ENCODE measurements around the gene MAPK9.

DNA sequence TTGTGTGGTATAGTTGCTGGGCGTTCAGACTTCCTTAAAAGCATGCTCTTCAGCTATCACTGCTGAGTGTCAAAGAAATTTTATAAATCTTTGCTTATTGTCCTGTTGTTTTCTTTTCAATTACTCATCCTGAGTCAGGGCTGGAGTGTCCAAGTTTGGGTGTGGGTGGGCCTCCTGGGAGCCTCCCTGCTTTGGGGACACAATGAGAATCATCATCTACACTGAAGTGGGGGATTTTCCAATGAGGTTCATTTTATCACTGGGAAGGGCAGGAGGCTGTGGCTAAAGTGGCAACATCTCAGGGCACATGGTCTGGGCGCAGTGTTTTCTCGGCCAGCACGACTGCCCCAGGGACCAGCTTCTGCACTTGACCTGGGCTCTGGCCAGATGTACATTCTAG is 41.8 kb upstream of the MAPK9 start:
- TF ChIP-seq POLR2AphosphoS5 (IDR thresholded peaks at IDR 0.05) = no peak
- TF ChIP-seq, protein P1, sequence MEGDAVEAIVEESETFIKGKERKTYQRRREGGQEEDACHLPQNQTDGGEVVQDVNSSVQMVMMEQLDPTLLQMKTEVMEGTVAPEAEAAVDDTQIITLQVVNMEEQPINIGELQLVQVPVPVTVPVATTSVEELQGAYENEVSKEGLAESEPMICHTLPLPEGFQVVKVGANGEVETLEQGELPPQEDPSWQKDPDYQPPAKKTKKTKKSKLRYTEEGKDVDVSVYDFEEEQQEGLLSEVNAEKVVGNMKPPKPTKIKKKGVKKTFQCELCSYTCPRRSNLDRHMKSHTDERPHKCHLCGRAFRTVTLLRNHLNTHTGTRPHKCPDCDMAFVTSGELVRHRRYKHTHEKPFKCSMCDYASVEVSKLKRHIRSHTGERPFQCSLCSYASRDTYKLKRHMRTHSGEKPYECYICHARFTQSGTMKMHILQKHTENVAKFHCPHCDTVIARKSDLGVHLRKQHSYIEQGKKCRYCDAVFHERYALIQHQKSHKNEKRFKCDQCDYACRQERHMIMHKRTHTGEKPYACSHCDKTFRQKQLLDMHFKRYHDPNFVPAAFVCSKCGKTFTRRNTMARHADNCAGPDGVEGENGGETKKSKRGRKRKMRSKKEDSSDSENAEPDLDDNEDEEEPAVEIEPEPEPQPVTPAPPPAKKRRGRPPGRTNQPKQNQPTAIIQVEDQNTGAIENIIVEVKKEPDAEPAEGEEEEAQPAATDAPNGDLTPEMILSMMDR (IDR thresholded peaks at IDR 0.05) = no peak
- no peak for TF ChIP-seq POLR2A (IDR thresholded peaks at IDR 0.05)

All from suprapubic skin (tissue), 4 donors.